GM12892 (cell line): ENCODE data around the gene ERBB4.

Source experiments
- POLR2A ChIP-seq: IDR thresholded peaks from 2 replicates; pipeline ENCODE4 v1.6.1; 2011; ENCODE audit warnings: low read depth, low read length, control low read depth
- POLR2AphosphoS5 ChIP-seq: IDR thresholded peaks from 2 replicates; pipeline ENCODE4 v1.6.1; 2011; ENCODE audit warnings: low read depth, low read length, control low read depth

- TF ChIP-seq POLR2A = no peak
- TF ChIP-seq POLR2AphosphoS5 = no peak
These were observed 1171.3 kb downstream of the ERBB4 start for GRCh38 chr2:211367293-211367692.
